ENCODE results near the gene CPEB4.

The CPEB4 gene

GRCh38 chr5:173988554-173989431 lies 100.6 kb downstream of the CPEB4 start, which contains the start of gene C5orf47:
TSS of gene C5orf47 (plus strand) at chr5:173989170. CDS start at chr5:173989264, 94 bp downstream.
- DNase-seq = no peak

DNA sequence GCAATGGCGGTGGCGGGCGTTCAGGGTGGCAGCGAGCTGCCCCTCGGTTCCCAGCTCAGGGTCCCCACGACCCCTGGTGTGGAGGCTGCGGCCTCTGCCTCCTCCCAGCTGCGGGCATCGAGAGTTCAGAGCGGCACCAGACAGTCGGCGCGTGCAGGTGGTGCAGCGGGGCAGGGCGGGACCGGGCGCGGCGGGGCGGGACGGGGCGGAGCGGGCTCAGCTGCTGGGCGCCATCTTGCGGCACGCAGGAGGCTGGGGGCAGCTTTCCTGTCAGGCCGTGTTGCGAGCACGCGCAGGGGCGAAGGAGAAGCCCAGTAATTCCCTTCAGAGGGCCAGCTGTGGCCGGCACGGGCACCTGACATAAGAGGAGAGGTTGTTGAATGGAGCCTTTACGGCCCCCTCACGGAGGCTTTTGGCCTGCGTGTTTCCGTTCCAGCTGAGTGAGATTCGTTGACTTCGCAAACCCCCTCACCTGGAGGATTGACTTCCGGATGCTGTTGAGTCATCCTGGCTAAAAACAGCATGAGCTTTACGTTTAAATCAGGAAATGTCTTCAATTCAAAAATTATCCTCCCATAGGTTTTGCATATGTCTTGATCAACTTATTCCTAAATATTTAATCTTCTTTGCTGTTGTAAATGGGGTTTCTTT lies 101.4 kb downstream of the CPEB4 start:
- no peak for DNase-seq

DNA sequence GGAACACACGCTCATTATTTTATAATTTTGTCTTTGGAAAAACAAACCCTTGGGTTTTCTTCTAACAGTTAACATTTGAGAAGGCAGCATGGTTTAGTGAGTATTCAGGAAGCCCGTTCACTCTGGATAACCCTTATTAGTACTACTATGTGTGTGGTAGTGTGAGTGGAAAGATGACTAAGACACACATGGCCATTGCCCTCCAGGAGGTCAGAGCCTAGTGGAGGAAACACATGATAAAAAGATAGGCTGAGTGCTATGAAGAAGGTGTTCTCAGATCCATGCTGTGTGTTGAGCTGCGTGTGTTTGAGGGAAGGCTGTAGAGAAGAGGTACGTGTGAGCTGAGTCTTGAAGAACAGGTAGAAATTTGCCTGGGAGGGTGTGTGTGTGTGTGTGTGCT lies 109.2 kb downstream of the CPEB4 start:
- no peak for DNase-seq

DNA sequence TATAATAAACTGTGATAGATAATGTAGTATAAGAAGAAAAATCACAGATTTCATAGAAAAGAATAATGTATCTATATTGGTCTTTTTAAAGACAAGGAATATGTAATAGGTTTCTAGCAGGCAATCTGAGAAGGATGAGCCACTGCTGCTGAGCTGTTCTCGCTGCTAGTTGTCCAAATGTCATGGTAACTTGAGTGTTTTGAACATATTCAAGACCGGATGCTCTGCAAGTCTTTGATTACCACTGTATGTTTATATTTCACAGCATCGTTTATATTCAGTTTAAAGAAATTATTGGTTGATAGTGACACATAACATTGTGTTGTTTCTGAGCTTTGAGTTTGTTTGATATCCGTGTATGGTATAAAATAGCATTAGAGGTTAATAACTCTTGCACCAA lies 110.4 kb downstream of the CPEB4 start:
- DNase-seq = no peak

DNA sequence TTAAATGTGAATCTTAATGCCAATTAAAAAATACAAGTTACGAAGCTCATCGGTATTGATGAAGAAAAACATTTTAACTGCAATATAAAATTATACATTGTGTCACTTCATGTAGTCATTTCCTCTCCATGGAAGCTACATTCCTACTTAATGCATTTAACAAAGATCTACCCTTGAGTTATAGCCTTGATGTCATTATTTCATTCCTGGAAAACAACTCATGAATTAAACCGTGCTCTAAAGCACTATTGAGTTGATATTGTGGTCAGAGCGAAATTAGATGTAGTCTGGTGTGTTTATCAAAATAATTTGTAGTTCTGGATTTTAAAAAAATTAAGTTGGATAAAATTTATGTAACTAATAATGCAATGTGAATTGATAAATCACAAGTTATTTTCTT lies 111.9 kb downstream of the CPEB4 start:
- DNase-seq = no peak

DNA sequence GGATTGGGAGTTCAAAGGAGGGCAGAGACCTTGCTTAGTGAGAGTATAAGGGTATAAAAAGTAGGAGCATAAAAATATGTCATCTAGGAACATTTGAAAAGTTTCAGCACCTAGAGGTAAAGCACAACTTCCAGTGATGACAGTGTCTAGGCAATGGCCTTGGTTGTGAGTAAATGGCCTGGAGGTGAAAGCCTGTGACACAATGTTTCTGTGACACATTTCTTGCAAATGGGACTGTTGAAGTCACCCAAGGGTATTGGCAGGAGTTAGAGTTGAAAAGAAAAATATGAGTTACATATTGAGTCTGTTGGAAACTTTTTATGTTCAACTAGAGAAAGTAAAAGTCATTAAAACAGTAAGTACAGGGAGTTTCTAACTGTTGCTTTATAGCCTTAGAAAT lies 115.6 kb downstream of the CPEB4 start:
- no peak for DNase-seq

DNA sequence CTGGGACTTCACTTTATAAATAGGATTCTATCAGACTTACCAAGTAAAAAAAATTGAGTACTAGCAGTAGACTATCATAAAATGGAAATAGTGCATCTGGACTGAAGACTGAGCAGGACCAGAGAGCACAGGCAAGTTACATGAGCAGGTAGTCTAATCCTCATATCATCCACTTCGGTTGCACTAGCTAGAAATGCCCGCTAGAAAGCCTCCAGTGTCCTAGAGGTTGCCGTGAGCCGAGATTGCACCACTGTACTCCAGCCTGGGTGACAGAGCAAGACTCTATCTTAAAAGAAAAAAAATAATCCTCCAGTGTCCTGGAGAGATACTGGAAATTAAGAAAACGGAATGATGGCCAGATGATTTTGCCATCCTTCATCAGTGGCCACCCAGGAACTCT lies 120.8 kb downstream of the CPEB4 start:
- DNase-seq = no peak

GRCh38 chr5:174010365-174010764 lies 122.2 kb downstream of the CPEB4 start:
- DNase-seq = no peak

DNA sequence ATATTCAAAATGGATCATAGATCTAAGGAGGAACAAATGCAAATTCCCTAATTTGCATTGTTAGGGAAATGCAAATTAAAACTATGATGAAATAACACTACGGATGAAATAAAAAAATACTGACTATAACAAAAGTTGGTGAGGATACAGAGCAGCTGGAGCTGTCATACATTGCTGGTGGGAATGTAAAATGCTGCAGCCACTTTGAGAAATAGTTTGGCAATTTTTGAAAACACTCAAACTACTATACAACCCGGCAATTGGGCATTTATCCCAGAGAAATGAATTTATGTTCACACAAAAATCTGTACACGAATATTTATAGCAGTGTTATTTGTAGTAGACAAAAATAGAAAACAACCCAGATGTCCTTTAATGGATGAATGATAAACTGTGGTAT lies 123.3 kb downstream of the CPEB4 start:
- DNase-seq = no peak
